Esophagus (tissue), 2 donors: ENCODE measurements around the gene MRPL36. TPM values are rescaled to one million over a fixed set of nuclear protein-coding genes. Genes with fewer than 3 reads are reported as not detected.

Experiments used
- polyA plus RNA-seq, 2 donors: library from polyadenylated mRNA; stranded (reverse); fragments of 200-250 nt; gene quantifications; one replicate each; pipeline ENCODE4 v1.2.3, GENCODE V29; 2013
- donor health status: healthy with polysubstance abuse.
- donor health status: Bipolar disorder and iron deficiency.

MRPL36 gene
- polyA plus RNA-seq, 2 donors, result 32.6 to 78.2 TPM

Other genes starting within 250 kb of the MRPL36 start
- gene NDUFS6, start 1.6 kb upstream of the MRPL36 start, polyA plus RNA-seq, result 10 to 100 TPM; 41.8 to 67.4 TPM
- gene IRX4, start 83.1 kb upstream of the MRPL36 start, polyA plus RNA-seq, result 10 to 100 TPM in 1 of 2 donors, 1 to 10 TPM in 1; 9.3 to 15.6 TPM